ENCODE data around the gene LRRC3C. TPM values are rescaled to one million over a fixed set of nuclear protein-coding genes. Genes with fewer than 3 reads are reported as not detected.

The LRRC3C gene
- polyA plus RNA-seq, 1 experiment = not detected

DNA sequence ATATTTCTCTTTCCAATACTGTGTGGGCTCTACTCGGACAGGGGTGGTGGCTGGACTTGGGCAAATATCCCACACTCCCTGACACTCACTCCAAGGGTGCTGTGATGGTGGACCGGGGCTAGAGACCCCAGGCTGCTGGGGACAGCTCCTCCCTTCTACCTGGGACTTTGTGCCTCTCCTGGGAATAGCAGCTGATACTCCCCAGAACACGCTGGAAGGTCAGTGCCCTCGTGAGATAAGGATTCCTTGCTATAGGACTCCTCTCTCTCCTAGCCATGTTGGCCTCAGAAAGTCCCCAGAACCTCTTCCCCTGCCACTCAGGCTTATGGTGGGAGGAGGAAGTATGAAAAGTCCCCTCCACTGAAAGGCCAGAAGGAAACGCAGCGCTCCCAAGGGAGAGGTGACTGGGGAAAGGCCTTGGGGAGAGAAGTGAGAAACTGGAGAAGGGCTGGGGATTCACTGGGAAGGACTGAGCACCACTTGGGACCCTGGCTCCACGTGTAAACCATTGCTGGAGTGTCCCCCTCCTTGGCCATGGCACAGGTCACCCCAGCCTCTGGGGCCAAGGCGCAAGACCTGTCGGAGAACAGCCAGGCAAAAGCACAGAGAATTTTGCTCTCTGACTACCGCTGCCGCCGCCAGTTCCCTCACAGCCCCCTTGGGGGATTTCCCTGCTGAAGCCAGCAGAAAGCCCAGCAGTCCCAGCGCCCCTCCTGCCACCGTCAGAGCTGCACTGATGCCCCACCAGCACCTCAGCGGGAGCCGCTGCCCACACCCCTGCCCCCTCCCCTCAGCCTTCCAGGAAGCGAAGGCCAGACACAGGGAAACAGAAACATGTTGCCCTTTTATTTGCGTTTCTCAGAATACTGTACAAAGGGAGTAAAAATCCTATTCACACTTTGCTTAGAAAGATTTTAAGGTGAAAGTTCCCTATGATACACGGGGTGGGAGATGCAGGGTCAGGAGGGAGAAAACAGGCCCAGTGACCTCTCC lies 7.0 kb upstream of the LRRC3C start:
- Histone ChIP-seq H3K36me3 (ENCODE audit: control insufficient read depth, insufficient read depth, low read length) (peaks cover 36% of the 10 kb centered on the region), H3K27me3 (ENCODE audit: control insufficient read depth, insufficient read depth, low read length) (no peaks in the 10 kb centered on the region), H3K4me3 (ENCODE audit: low read depth, low read length) (no peak overlapping the region)
- TF ChIP-seq, protein P1, sequence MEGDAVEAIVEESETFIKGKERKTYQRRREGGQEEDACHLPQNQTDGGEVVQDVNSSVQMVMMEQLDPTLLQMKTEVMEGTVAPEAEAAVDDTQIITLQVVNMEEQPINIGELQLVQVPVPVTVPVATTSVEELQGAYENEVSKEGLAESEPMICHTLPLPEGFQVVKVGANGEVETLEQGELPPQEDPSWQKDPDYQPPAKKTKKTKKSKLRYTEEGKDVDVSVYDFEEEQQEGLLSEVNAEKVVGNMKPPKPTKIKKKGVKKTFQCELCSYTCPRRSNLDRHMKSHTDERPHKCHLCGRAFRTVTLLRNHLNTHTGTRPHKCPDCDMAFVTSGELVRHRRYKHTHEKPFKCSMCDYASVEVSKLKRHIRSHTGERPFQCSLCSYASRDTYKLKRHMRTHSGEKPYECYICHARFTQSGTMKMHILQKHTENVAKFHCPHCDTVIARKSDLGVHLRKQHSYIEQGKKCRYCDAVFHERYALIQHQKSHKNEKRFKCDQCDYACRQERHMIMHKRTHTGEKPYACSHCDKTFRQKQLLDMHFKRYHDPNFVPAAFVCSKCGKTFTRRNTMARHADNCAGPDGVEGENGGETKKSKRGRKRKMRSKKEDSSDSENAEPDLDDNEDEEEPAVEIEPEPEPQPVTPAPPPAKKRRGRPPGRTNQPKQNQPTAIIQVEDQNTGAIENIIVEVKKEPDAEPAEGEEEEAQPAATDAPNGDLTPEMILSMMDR (IDR thresholded peaks at IDR 0.05; ENCODE audit: insufficient read depth, low read depth, low read length) = no peak
- no peak for DNase-seq (ENCODE audit: low read depth)
- POLR2A ChIA-PET = no interaction called here
- CTCF ChIA-PET = interaction anchor here (0.6 kb wide), 1 partner anchor 435 kb away, joined by 3 read pairs; no protein-coding TSS in a partner anchor

DNA sequence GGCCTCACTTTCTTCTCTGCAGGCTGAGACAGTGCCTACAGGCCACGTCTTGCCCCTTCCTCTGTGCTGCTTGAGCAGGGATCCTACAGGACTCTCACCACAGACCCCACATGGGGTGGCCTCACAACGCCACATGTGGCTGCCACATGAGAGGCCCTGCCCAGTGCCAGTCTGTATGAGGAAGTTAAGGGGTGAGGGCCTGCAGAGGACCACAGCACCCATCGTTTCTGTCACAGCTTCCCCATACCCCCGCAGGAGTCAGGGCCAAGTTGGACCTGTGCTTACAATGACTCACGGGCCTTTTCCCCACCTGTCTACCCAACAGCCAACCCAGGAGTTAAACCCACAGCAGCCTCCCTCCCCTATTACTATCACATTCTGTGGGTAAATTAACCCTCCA lies 6.2 kb upstream of the LRRC3C start:
- POLR2A ChIA-PET = no interaction called here
- H3K4me3 ChIP-seq (ENCODE audit: low read depth, low read length) = no peak overlapping the region
- peaks cover 36% of the 10 kb centered on the region for H3K36me3 ChIP-seq (ENCODE audit: control insufficient read depth, insufficient read depth, low read length)
- TF ChIP-seq, protein P1 (IDR thresholded peaks at IDR 0.05; ENCODE audit: insufficient read depth, low read depth, low read length) = no peak
- CTCF ChIA-PET = no interaction called here
- DNase-seq (ENCODE audit: low read depth) = no peak
- no peaks in the 10 kb centered on the region for H3K27me3 ChIP-seq (ENCODE audit: control insufficient read depth, insufficient read depth, low read length)

DNA sequence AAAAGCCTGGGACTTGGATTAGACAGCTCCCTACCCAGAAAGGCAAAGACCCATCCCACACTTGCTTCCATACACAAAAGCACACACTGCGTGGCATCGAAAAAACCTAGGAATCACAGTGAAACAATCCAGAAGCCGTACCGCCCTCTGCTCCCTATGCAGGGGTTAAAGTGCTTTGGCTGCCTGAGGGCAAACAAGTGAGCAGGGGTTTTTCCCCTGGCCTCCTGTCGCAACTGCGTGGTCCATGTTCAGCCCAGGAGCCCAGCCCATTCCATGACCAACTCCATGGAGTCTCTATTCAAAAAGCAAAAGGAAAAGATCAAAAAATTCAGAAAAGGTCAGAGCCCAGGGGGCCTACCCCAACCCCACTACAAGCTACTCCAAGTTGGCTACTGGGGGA lies 5.5 kb upstream of the LRRC3C start:
- POLR2A ChIA-PET = no interaction called here
- CTCF ChIA-PET = interaction anchor here (1.5 kb wide), 1 partner anchor 18 kb away, joined by 3 read pairs; no protein-coding TSS in a partner anchor

DNA sequence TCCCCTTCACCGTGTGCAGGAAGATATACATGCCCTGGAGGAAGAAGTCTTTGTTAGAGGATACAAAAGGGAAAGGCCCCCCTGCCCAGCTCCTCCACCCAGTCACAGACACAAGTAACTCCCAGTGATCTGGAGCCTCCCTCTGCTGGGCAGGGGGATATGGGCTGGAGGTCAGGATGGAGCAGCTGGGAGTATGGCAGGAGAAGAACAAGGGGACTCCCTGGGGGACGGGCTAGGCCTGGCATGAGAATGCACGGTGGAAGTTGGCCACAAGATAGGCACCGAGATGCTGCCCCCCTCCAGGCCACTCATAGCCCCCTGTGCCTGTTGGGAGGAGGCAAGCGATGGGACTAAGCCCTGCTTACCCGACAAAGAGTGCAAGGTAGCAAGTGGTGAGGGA lies 4.3 kb upstream of the LRRC3C start:
- TF ChIP-seq, protein P1 (IDR thresholded peaks at IDR 0.05; ENCODE audit: insufficient read depth, low read depth, low read length) = no peak
- no peak for DNase-seq (ENCODE audit: low read depth)
- no peaks in the 10 kb centered on the region for H3K27me3 ChIP-seq (ENCODE audit: control insufficient read depth, insufficient read depth, low read length)
- no peak overlapping the region for H3K4me3 ChIP-seq (ENCODE audit: low read depth, low read length)
- peaks cover 36% of the 10 kb centered on the region for H3K36me3 ChIP-seq (ENCODE audit: control insufficient read depth, insufficient read depth, low read length)
- ChIA-PET CTCF (interaction anchor here (1.5 kb wide), 1 partner anchor 16 kb away, joined by 3 read pairs; no protein-coding TSS in a partner anchor), POLR2A (no interaction called here)

More for the DNA sequence above, 5.5 kb upstream of the LRRC3C start:
- Histone ChIP-seq H3K27me3 (ENCODE audit: control insufficient read depth, insufficient read depth, low read length) (no peaks in the 10 kb centered on the region), H3K36me3 (ENCODE audit: control insufficient read depth, insufficient read depth, low read length) (peaks cover 36% of the 10 kb centered on the region), H3K4me3 (ENCODE audit: low read depth, low read length) (no peak overlapping the region)
- TF ChIP-seq, protein P1 (IDR thresholded peaks at IDR 0.05; ENCODE audit: insufficient read depth, low read depth, low read length) = no peak
- DNase-seq (ENCODE audit: low read depth) = no peak

DNA sequence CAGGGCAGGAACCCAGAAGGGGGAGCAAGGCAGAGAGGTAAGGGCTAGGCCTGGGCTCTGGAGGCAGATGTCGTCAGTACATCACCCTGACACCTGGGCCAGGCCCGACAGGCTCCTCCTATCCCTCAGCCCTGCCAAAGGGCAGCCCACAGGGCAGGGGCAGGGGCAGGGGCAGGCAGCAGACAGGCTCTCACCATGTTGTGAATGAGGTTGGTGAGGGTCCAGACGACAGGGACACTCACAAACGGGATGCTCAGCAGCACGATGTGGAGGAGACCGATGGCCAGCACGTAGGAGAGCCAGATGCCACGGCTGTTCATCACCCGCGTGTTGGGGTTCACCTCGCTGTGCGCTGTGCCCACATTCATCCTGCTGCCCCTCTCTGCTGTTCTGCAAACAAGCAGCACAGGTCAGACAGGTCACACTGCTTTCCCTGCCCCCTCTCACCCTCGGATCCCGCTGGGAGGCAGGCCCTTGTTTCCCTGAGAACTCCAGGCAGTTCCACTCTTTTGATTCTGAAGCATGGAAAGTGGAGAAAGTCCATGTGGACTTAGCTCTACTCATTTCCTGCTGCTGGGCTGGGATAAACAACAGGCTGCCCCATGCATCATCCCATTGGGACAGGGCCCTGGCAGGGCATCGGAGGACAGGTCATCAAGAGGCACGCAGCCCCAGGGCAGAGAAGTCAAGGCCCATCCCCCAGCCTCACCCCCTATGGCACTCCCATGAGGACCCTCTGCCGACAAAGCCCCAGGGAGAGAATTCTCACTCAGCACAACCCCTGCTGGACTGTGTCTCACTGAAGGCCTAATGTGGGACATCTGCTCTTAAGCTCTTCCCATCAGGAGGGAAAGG lies 3.5 kb upstream of the LRRC3C start:
- Histone ChIP-seq H3K36me3 (ENCODE audit: control insufficient read depth, insufficient read depth, low read length) (peaks cover 35% of the 10 kb centered on the region), H3K4me3 (ENCODE audit: low read depth, low read length) (no peak overlapping the region), H3K27me3 (ENCODE audit: control insufficient read depth, insufficient read depth, low read length) (no peaks in the 10 kb centered on the region)
- POLR2A ChIA-PET = no interaction called here
- TF ChIP-seq, protein P1 (IDR thresholded peaks at IDR 0.05; ENCODE audit: insufficient read depth, low read depth, low read length) = no peak
- CTCF ChIA-PET = no interaction called here
- DNase-seq (ENCODE audit: low read depth) = no peak
